ENCODE data around the gene KRT222.

KRT222 gene

GRCh38 chr17:40614431-40615067, 50.4 kb downstream of the KRT222 start:
- no peak for DNase-seq

GRCh38 chr17:40613467-40614154, 51.4 kb downstream of the KRT222 start:
- no peak for DNase-seq

- DNase-seq: no peak
Measured at GRCh38 chr17:40612599-40613244, 52.3 kb downstream of the KRT222 start.

GRCh38 chr17:40611840-40612474, 53.0 kb downstream of the KRT222 start:
- DNase-seq: no peak

GRCh38 chr17:40610359-40610758, 54.6 kb downstream of the KRT222 start:
- no peak for DNase-seq

- DNase-seq: no peak
Measured at GRCh38 chr17:40608061-40608581, 56.9 kb downstream of the KRT222 start.

GRCh38 chr17:40607641-40608040, 57.3 kb downstream of the KRT222 start:
- DNase-seq: no peak

GRCh38 chr17:40606548-40607353, 58.2 kb downstream of the KRT222 start:
- no peak for DNase-seq

- no peak for DNase-seq
Measured at GRCh38 chr17:40605306-40605705, 59.7 kb downstream of the KRT222 start.
